Ascending aorta (tissue), 2 donors: ENCODE data around the gene UTP4. TPM values are rescaled to one million over a fixed set of nuclear protein-coding genes. Genes with fewer than 3 reads are reported as not detected.

Experiments
- DNase-seq, 2 donors: peaks; one replicate each; pipeline ENCODE4 v3.0.0-alpha.2; 2019; ENCODE audit warnings: low spot score in 2 of 2
- H3K27ac ChIP-seq, 2 donors: fragments of 200-600 bp; sonication (generic); one replicate each; pipeline ENCODE4 v1.5.1; 2016 to 2017; ENCODE audit warnings: mild to moderate bottlenecking in 1 of 2
- H3K27me3 ChIP-seq: fragments of 200-600 bp; sonication (generic); one replicate; pipeline ENCODE4 v1.5.1; 2017
- H3K36me3 ChIP-seq, 2 donors: fragments of 200-600 bp; sonication (generic); one replicate each; pipeline ENCODE4 v1.5.1; 2016
- H3K4me1 ChIP-seq, 2 donors: fragments of 200-600 bp; sonication (generic); one replicate each; pipeline ENCODE4 v1.5.1; 2016 to 2017; ENCODE audit warnings: mild to moderate bottlenecking in 1 of 2
- H3K4me3 ChIP-seq, 2 donors: fragments of 200-600 bp; sonication (generic); one replicate each; pipeline ENCODE4 v1.5.1; 2016 to 2017; ENCODE audit warnings: mild to moderate bottlenecking in 1 of 2
- H3K9me3 ChIP-seq, 2 donors: fragments of 200-600 bp; sonication (generic); one replicate each; pipeline ENCODE4 v1.5.1; 2016
- CTCF ChIP-seq, 3 experiments: fragments of 200-600 bp in 2 of 3; fragments of 450-650 bp in 1 of 3; sonication (generic) in 2 of 3; IDR thresholded peaks; one replicate each; pipeline ENCODE4 v1.5.1; 2016 to 2019; ENCODE audit warnings: antibody characterized with exemption in 3 of 3, mild to moderate bottlenecking in 1 of 3, moderate library complexity in 1 of 3
- intact Hi-C: fragments of 100-400 bp; cut with DNase I; formaldehyde crosslinking; loops from one replicate; pipeline ENCODE4 v1.15.1; 2023
- total RNA-seq: library from RNA; depleted of rRNA; stranded (reverse); fragments of >200 nt; gene quantifications from one replicate; pipeline ENCODE4 v1.1.0, GENCODE V29; 2016

UTP4 gene
- total RNA-seq, 1 donor from 2014 or later = 45.9 TPM

GRCh38 chr16:69199382-69199781 is 66.9 kb downstream of the UTP4 start:
- Histone ChIP-seq H3K9me3 (no peaks in the 10 kb centered on the region), H3K4me3 (no peak overlapping the region), H3K27ac (no peak overlapping the region), H3K27me3 (no peaks in the 10 kb centered on the region), H3K36me3 (no peaks in the 10 kb centered on the region), H3K4me1 (peaks cover 0 to 13% of the 10 kb centered on the region in 2 donors)
- intact Hi-C loops = no loop called here
- TF ChIP-seq CTCF (IDR thresholded peaks at IDR 0.05) = no peak
- no peak for DNase-seq

- Histone ChIP-seq H3K27me3 (no peaks in the 10 kb centered on the region), H3K9me3 (no peaks in the 10 kb centered on the region), H3K27ac (no peak overlapping the region), H3K4me3 (no peak overlapping the region), H3K36me3 (no peaks in the 10 kb centered on the region), H3K4me1 (peaks cover 0 to 15% of the 10 kb centered on the region in 2 donors)
- no peak for TF ChIP-seq CTCF (IDR thresholded peaks at IDR 0.05)
- intact Hi-C loops = no loop called here
- DNase-seq = no peak
Observed at GRCh38 chr16:69201291-69201690, 68.8 kb downstream of the UTP4 start.

- peaks cover 0 to 15% of the 10 kb centered on the region in 2 donors for H3K4me1 ChIP-seq
- H3K27ac ChIP-seq = no peak overlapping the region
- TF ChIP-seq CTCF (IDR thresholded peaks at IDR 0.05) = no peak
- DNase-seq = no peak
- H3K36me3 ChIP-seq = no peaks in the 10 kb centered on the region
- intact Hi-C loops = no loop called here
- no peak overlapping the region for H3K4me3 ChIP-seq
- H3K9me3 ChIP-seq = no peaks in the 10 kb centered on the region
- H3K27me3 ChIP-seq = no peaks in the 10 kb centered on the region
Observed at GRCh38 chr16:69201787-69202186, 69.3 kb downstream of the UTP4 start.

- Histone ChIP-seq H3K4me3 (no peak overlapping the region), H3K36me3 (no peaks in the 10 kb centered on the region), H3K27ac (no peak overlapping the region), H3K27me3 (no peaks in the 10 kb centered on the region), H3K4me1 (peaks cover 0 to 15% of the 10 kb centered on the region in 2 donors), H3K9me3 (no peaks in the 10 kb centered on the region)
- no peak for DNase-seq
- TF ChIP-seq CTCF (IDR thresholded peaks at IDR 0.05) = no peak
- intact Hi-C loops = no loop called here
Observed at GRCh38 chr16:69204172-69204571, 71.7 kb downstream of the UTP4 start.

- intact Hi-C loops = no loop called here
- no peaks in the 10 kb centered on the region for H3K36me3 ChIP-seq
- no peak overlapping the region for H3K27ac ChIP-seq
- peaks cover 0 to 8% of the 10 kb centered on the region in 2 donors for H3K4me1 ChIP-seq
- H3K27me3 ChIP-seq = no peaks in the 10 kb centered on the region
- no peak overlapping the region for H3K4me3 ChIP-seq
- DNase-seq = no peak
- H3K9me3 ChIP-seq = no peaks in the 10 kb centered on the region
- TF ChIP-seq CTCF (IDR thresholded peaks at IDR 0.05) = no peak
Observed at GRCh38 chr16:69209735-69210134, 77.3 kb downstream of the UTP4 start.

GRCh38 chr16:69217433-69217832 is 85.0 kb downstream of the UTP4 start:
- Histone ChIP-seq H3K4me3 (no peak overlapping the region), H3K27ac (no peak overlapping the region), H3K27me3 (no peaks in the 10 kb centered on the region), H3K4me1 (peaks cover 0 to 10% of the 10 kb centered on the region in 2 donors), H3K36me3 (no peaks in the 10 kb centered on the region), H3K9me3 (no peaks in the 10 kb centered on the region)
- intact Hi-C loops = no loop called here
- no peak for TF ChIP-seq CTCF (IDR thresholded peaks at IDR 0.05)
- no peak for DNase-seq
